Breast epithelium (tissue), 3 donors: Measurements from ENCODE around the gene MUC6.

ENCODE experiments used
- POLR2AphosphoS5 ChIP-seq, 3 donors: sonication (generic); formaldehyde crosslinking; IDR thresholded peaks; one replicate each; pipeline ENCODE4 v1.6.1; 2017; ENCODE audit warnings: antibody characterized with exemption in 3 of 3
- TF ChIP-seq, protein P1 (sequence below), 3 donors: fragments of 450-650 bp; IDR thresholded peaks; one replicate each; pipeline ENCODE4 v1.5.1; 2016 to 2017; ENCODE audit warnings: antibody characterized with exemption in 3 of 3, mild to moderate bottlenecking in 3 of 3, moderate library complexity in 3 of 3

DNA sequence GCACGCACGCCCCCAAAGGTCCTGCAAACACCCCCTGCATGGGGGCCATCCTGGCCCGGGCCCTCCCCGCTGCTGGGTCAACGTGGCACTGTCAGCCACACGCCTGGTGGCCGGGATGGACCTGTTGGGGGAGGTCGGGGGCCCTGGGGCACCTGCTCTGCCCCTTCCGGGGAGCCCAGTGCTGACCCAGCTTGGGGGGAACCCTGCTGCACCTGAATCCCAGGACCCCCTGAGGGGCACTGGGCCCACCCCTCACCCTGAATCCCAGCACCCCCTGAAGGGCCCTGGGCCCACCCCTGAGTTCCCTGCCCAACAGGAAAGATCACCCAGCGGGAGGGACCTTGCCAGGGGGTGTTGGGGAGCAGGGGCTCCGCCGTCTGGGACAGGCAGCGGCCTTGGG, 413 bp upstream of the MUC6 start:
- TF ChIP-seq, protein P1, sequence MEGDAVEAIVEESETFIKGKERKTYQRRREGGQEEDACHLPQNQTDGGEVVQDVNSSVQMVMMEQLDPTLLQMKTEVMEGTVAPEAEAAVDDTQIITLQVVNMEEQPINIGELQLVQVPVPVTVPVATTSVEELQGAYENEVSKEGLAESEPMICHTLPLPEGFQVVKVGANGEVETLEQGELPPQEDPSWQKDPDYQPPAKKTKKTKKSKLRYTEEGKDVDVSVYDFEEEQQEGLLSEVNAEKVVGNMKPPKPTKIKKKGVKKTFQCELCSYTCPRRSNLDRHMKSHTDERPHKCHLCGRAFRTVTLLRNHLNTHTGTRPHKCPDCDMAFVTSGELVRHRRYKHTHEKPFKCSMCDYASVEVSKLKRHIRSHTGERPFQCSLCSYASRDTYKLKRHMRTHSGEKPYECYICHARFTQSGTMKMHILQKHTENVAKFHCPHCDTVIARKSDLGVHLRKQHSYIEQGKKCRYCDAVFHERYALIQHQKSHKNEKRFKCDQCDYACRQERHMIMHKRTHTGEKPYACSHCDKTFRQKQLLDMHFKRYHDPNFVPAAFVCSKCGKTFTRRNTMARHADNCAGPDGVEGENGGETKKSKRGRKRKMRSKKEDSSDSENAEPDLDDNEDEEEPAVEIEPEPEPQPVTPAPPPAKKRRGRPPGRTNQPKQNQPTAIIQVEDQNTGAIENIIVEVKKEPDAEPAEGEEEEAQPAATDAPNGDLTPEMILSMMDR (IDR thresholded peaks at IDR 0.05), result no peak
- no peak for TF ChIP-seq POLR2AphosphoS5 (IDR thresholded peaks at IDR 0.05)
